Measurements from ENCODE around the gene KLHL29. TPM values are rescaled to one million over a fixed set of nuclear protein-coding genes. Genes with fewer than 3 reads are reported as not detected.

The KLHL29 gene
- polyA plus RNA-seq, 3 donors: 1.4 to 10.2 (median 4.6) TPM

- H3K27ac ChIP-seq (ENCODE audit: low read depth, low read length): no peak overlapping the region
These were observed 283.9 kb downstream of the KLHL29 start for GRCh38 chr2:23668756-23669304.

GRCh38 chr2:23669413-23670244 lies 284.6 kb downstream of the KLHL29 start:
- 66 to 76% (median 66%) methylated on average over 22 of the region's 22 CpGs for WGBS, 3 donors
- no peak overlapping the region for H3K27ac ChIP-seq (ENCODE audit: low read depth, low read length)

More at GRCh38 chr2:23668756-23669304, 283.9 kb downstream of the KLHL29 start:
- 80 to 90% (median 83%) methylated on average over 11 to 12 of the region's 12 CpGs for WGBS, 3 donors

GRCh38 chr2:23670245-23670592 lies 285.2 kb downstream of the KLHL29 start:
- WGBS, 3 donors: 85 to 93% (median 88%) methylated on average over 11 of the region's 11 CpGs
- H3K27ac ChIP-seq (ENCODE audit: low read depth, low read length): no peak overlapping the region

GRCh38 chr2:23673082-23673481 lies 288.1 kb downstream of the KLHL29 start:
- 88 to 92% (median 89%) methylated on average over 6 of the region's 6 CpGs for WGBS, 3 donors

GRCh38 chr2:23673830-23674679 lies 289.1 kb downstream of the KLHL29 start:
- 51 to 64% (median 63%) methylated on average over 12 of the region's 12 CpGs for WGBS, 3 donors
- no peak overlapping the region for H3K27ac ChIP-seq (ENCODE audit: low read depth, low read length)

More at GRCh38 chr2:23673082-23673481, 288.1 kb downstream of the KLHL29 start:
- H3K27ac ChIP-seq (ENCODE audit: low read depth, low read length): no peak overlapping the region

- no peak overlapping the region for H3K27ac ChIP-seq (ENCODE audit: low read depth, low read length)
- 95 to 96% (median 95%) methylated on average over 7 of the region's 7 CpGs for WGBS, 3 donors
These were observed 290.5 kb downstream of the KLHL29 start for GRCh38 chr2:23675506-23675905.

GRCh38 chr2:23677836-23678235 lies 292.9 kb downstream of the KLHL29 start:
- 44 to 73% (median 61%) methylated on average over 2 of the region's 2 CpGs for WGBS, 3 donors
- H3K27ac ChIP-seq (ENCODE audit: low read depth, low read length): no peak overlapping the region

- no peak overlapping the region for H3K27ac ChIP-seq (ENCODE audit: low read depth, low read length)
- 67 to 91% (median 76%) methylated on average over 1 of the region's 1 CpG for WGBS, 3 donors
These were observed 294.1 kb downstream of the KLHL29 start for GRCh38 chr2:23679044-23679443.

GRCh38 chr2:23680951-23681350 lies 296.0 kb downstream of the KLHL29 start:
- H3K27ac ChIP-seq (ENCODE audit: low read depth, low read length): no peak overlapping the region
- WGBS, 3 donors: 88 to 91% (median 91%) methylated on average over 8 of the region's 8 CpGs

GRCh38 chr2:23681356-23682140 lies 296.6 kb downstream of the KLHL29 start:
- WGBS, 3 donors: 80 to 95% (median 94%) methylated on average over 15 of the region's 15 CpGs
- no peak overlapping the region for H3K27ac ChIP-seq (ENCODE audit: low read depth, low read length)

- WGBS, 3 donors: 89 to 92% (median 92%) methylated on average over 11 of the region's 11 CpGs
These were observed 297.5 kb downstream of the KLHL29 start for GRCh38 chr2:23682481-23682880.

GRCh38 chr2:23683001-23683400 lies 298.0 kb downstream of the KLHL29 start:
- H3K27ac ChIP-seq (ENCODE audit: low read depth, low read length): no peak overlapping the region
- WGBS, 3 donors: 80 to 87% (median 85%) methylated on average over 7 of the region's 7 CpGs

More at GRCh38 chr2:23682481-23682880, 297.5 kb downstream of the KLHL29 start:
- H3K27ac ChIP-seq (ENCODE audit: low read depth, low read length): no peak overlapping the region

- H3K27ac ChIP-seq (ENCODE audit: low read depth, low read length): no peak overlapping the region
- WGBS, 3 donors: 46 to 59% (median 59%) methylated on average over 19 of the region's 19 CpGs
These were observed 299.6 kb downstream of the KLHL29 start for GRCh38 chr2:23684395-23685176.

GRCh38 chr2:23685181-23685580 lies 300.2 kb downstream of the KLHL29 start:
- WGBS, 3 donors: 43 to 68% (median 58%) methylated on average over 12 of the region's 12 CpGs
- no peak overlapping the region for H3K27ac ChIP-seq (ENCODE audit: low read depth, low read length)

- no peak overlapping the region for H3K27ac ChIP-seq (ENCODE audit: low read depth, low read length)
- WGBS, 3 donors: 85 to 96% (median 87%) methylated on average over 9 of the region's 9 CpGs
These were observed 300.7 kb downstream of the KLHL29 start for GRCh38 chr2:23685706-23686105.

- WGBS, 3 donors: 81 to 88% (median 87%) methylated on average over 13 of the region's 13 CpGs
- H3K27ac ChIP-seq (ENCODE audit: low read depth, low read length): no peak overlapping the region
These were observed 301.5 kb downstream of the KLHL29 start for GRCh38 chr2:23686405-23687029.

- 76 to 93% (median 88%) methylated on average over 9 of the region's 9 CpGs for WGBS, 3 donors
These were observed 302.2 kb downstream of the KLHL29 start for GRCh38 chr2:23687214-23687613.

More at GRCh38 chr2:23687214-23687613, 302.2 kb downstream of the KLHL29 start:
- H3K27ac ChIP-seq (ENCODE audit: low read depth, low read length): no peak overlapping the region
